Measurements from ENCODE around the gene ARHGAP44.
"Not testable (repeated sequence)": the region's sequence is repeated elsewhere in the genome, so short reads cannot be mapped to it uniquely, and the experiment has no call there.

The ARHGAP44 gene

GRCh38 chr17:12966413-12966812 lies 177.1 kb downstream of the ARHGAP44 start:
- no peak for FAIRE-seq
- no peak for DNase-seq (ENCODE audit: insufficient read length)
- TF ChIP-seq POLR2A (IDR thresholded peaks at IDR 0.05; ENCODE audit: low read depth, low read length) = no peak
- TF ChIP-seq POLR2AphosphoS5 (IDR thresholded peaks at IDR 0.05; ENCODE audit: low read depth, low read length) = no peak
- no peak for TF ChIP-seq TAF1 (IDR thresholded peaks at IDR 0.05; ENCODE audit: borderline replicate concordance, low read depth, low read length)

- TF ChIP-seq TAF1 (IDR thresholded peaks at IDR 0.05; ENCODE audit: borderline replicate concordance, low read depth, low read length) (no peak), POLR2A (IDR thresholded peaks at IDR 0.05; ENCODE audit: low read depth, low read length) (no peak), POLR2AphosphoS5 (IDR thresholded peaks at IDR 0.05; ENCODE audit: low read depth, low read length) (no peak)
- FAIRE-seq (no peak), DNase-seq (ENCODE audit: insufficient read length) (no peak)
These were observed 178.7 kb downstream of the ARHGAP44 start for GRCh38 chr17:12967962-12968361.

- DNase-seq (ENCODE audit: insufficient read length) (no peak), FAIRE-seq (no peak)
- TF ChIP-seq TAF1 (IDR thresholded peaks at IDR 0.05; ENCODE audit: borderline replicate concordance, low read depth, low read length) = no peak
- TF ChIP-seq POLR2A (IDR thresholded peaks at IDR 0.05; ENCODE audit: low read depth, low read length) = no peak
- TF ChIP-seq POLR2AphosphoS5 (IDR thresholded peaks at IDR 0.05; ENCODE audit: low read depth, low read length) = no peak
These were observed 184.3 kb downstream of the ARHGAP44 start for GRCh38 chr17:12973496-12974004.

- DNase-seq (ENCODE audit: insufficient read length) (no peak), FAIRE-seq (no peak)
- TF ChIP-seq POLR2AphosphoS5 (IDR thresholded peaks at IDR 0.05; ENCODE audit: low read depth, low read length) (no peak), TAF1 (IDR thresholded peaks at IDR 0.05; ENCODE audit: borderline replicate concordance, low read depth, low read length) (no peak), POLR2A (IDR thresholded peaks at IDR 0.05; ENCODE audit: low read depth, low read length) (no peak)
These were observed 184.8 kb downstream of the ARHGAP44 start for GRCh38 chr17:12974005-12974531.

GRCh38 chr17:12977008-12977751 lies 187.9 kb downstream of the ARHGAP44 start:
- FAIRE-seq (no peak), DNase-seq (ENCODE audit: insufficient read length) (no peak)
- TF ChIP-seq POLR2AphosphoS5 (IDR thresholded peaks at IDR 0.05; ENCODE audit: low read depth, low read length) (no peak), TAF1 (IDR thresholded peaks at IDR 0.05; ENCODE audit: borderline replicate concordance, low read depth, low read length) (no peak), POLR2A (IDR thresholded peaks at IDR 0.05; ENCODE audit: low read depth, low read length) (no peak)

GRCh38 chr17:12978787-12979186 lies 189.5 kb downstream of the ARHGAP44 start:
- DNase-seq (ENCODE audit: insufficient read length); FAIRE-seq: not testable (repeated sequence)

GRCh38 chr17:12979246-12979645 lies 189.9 kb downstream of the ARHGAP44 start:
- TF ChIP-seq POLR2AphosphoS5 (IDR thresholded peaks at IDR 0.05; ENCODE audit: low read depth, low read length) (no peak), POLR2A (IDR thresholded peaks at IDR 0.05; ENCODE audit: low read depth, low read length) (no peak), TAF1 (IDR thresholded peaks at IDR 0.05; ENCODE audit: borderline replicate concordance, low read depth, low read length) (no peak)
- DNase-seq (ENCODE audit: insufficient read length) (no peak), FAIRE-seq (no peak)

- DNase-seq (ENCODE audit: insufficient read length) (no peak), FAIRE-seq (no peak)
- no peak for TF ChIP-seq POLR2AphosphoS5 (IDR thresholded peaks at IDR 0.05; ENCODE audit: low read depth, low read length)
- TF ChIP-seq POLR2A (IDR thresholded peaks at IDR 0.05; ENCODE audit: low read depth, low read length) = no peak
- TF ChIP-seq TAF1 (IDR thresholded peaks at IDR 0.05; ENCODE audit: borderline replicate concordance, low read depth, low read length) = no peak
These were observed 190.7 kb downstream of the ARHGAP44 start for GRCh38 chr17:12979826-12980500.

- no peak for FAIRE-seq
- TF ChIP-seq POLR2A (IDR thresholded peaks at IDR 0.05; ENCODE audit: low read depth, low read length) (no peak), POLR2AphosphoS5 (IDR thresholded peaks at IDR 0.05; ENCODE audit: low read depth, low read length) (no peak), TAF1 (IDR thresholded peaks at IDR 0.05; ENCODE audit: borderline replicate concordance, low read depth, low read length) (no peak)
- DNase-seq (ENCODE audit: insufficient read length) = no peak
These were observed 192.9 kb downstream of the ARHGAP44 start for GRCh38 chr17:12982224-12982623.

- DNase-seq (ENCODE audit: insufficient read length) (no peak), FAIRE-seq (no peak)
- TF ChIP-seq POLR2A (IDR thresholded peaks at IDR 0.05; ENCODE audit: low read depth, low read length) = no peak
- TF ChIP-seq POLR2AphosphoS5 (IDR thresholded peaks at IDR 0.05; ENCODE audit: low read depth, low read length) = no peak
- no peak for TF ChIP-seq TAF1 (IDR thresholded peaks at IDR 0.05; ENCODE audit: borderline replicate concordance, low read depth, low read length)
These were observed 194.9 kb downstream of the ARHGAP44 start for GRCh38 chr17:12983991-12984884.
